GM10248 (cell line): ENCODE data around the gene OLA1.

Experiments
- CTCF ChIA-PET: fragments of 300-600 bp; sonication (Branson Sonifier 250); formaldehyde crosslinking; extraction: SDS; loops from one replicate; lab custom pipeline; 2021; ENCODE audit warnings: antibody characterized with exemption; lab: Yijun Ruan, JAX
- POLR2A ChIA-PET: fragments of 350-650 bp; sonication (Branson Sonifier 250); formaldehyde crosslinking; extraction: SDS; loops from one replicate; lab custom pipeline; 2020; ENCODE audit warnings: antibody characterized with exemption; lab: Yijun Ruan, JAX
- DNase-seq: peaks from one replicate; pipeline ENCODE4 v3.0.0; 2012; ENCODE audit errors: extremely low spot score
- CTCF ChIP-seq: IDR thresholded peaks from 2 replicates; pipeline ENCODE4 v1.5.1; 2012; ENCODE audit warnings: mild to moderate bottlenecking, low read depth; ENCODE audit errors: extremely low read depth, missing control alignments, control extremely low read depth

OLA1 gene

GRCh38 chr2:174051741-174052583 is 196.4 kb downstream of the OLA1 start:
- TF ChIP-seq CTCF = no peak
- CTCF ChIA-PET = interaction anchor here (1.0 to 1.6 kb wide), 2 partner anchors 8 to 13 kb away, joined by 3 to 5 read pairs; no protein-coding TSS in a partner anchor
- POLR2A ChIA-PET = no interaction called here
- DNase-seq = no peak

- no peak for TF ChIP-seq CTCF
- no peak for DNase-seq
- ChIA-PET POLR2A (no interaction called here), CTCF (interaction anchor here (1.0 to 1.6 kb wide), 2 partner anchors 7 to 12 kb away, joined by 3 to 5 read pairs; no protein-coding TSS in a partner anchor)
These were observed 197.3 kb downstream of the OLA1 start for GRCh38 chr2:174051068-174051467.

GRCh38 chr2:174049895-174050294 is 198.4 kb downstream of the OLA1 start:
- no peak for TF ChIP-seq CTCF
- POLR2A ChIA-PET = no interaction called here
- CTCF ChIA-PET = interaction anchor here (0.8 kb wide), 1 partner anchor 25 kb away, joined by 3 read pairs; no protein-coding TSS in a partner anchor
- no peak for DNase-seq

GRCh38 chr2:174048243-174048642 is 200.1 kb downstream of the OLA1 start:
- POLR2A ChIA-PET = no interaction called here
- CTCF ChIA-PET = interaction anchor here (2.4 kb wide), 1 partner anchor 11 kb away, joined by 8 read pairs; no protein-coding TSS in a partner anchor
- TF ChIP-seq CTCF = no peak
- DNase-seq = peak; percentile 45

GRCh38 chr2:174047746-174048145 is 200.6 kb downstream of the OLA1 start:
- no peak for DNase-seq
- CTCF ChIA-PET = interaction anchor here (2.4 kb wide), 1 partner anchor 11 kb away, joined by 8 read pairs; no protein-coding TSS in a partner anchor
- no peak for TF ChIP-seq CTCF
- POLR2A ChIA-PET = no interaction called here

- TF ChIP-seq CTCF = no peak
- ChIA-PET POLR2A (no interaction called here), CTCF (no interaction called here)
- no peak for DNase-seq
These were observed 202.2 kb downstream of the OLA1 start for GRCh38 chr2:174046172-174046571.
